ENCODE data around the gene MAST4. TPM values are rescaled to one million over a fixed set of nuclear protein-coding genes. Genes with fewer than 3 reads are reported as not detected.

Gene MAST4
- total and polyA plus RNA-seq, 4 donors: 3.7 to 9.5 (median 6.5) TPM

DNA sequence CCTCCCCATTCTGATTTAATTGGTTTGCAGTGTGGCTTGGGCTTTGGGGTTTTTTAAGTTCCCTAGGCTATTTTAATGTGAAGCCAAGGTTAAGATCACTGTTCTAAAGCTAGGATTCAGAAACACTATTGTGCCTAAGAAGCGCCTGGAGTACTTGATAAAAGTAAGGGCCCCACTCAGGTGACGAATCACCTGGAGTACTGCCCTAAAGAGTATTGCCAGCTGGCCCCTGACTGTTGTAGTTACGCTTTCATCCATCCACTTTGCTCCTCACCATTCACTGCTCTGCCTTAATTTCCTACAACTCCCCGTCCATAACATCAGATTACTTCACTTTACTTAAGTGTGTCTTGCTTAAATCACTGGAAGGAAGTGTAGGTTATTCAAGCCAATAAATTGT lies 481.1 kb downstream of the MAST4 start (continued):
- TF ChIP-seq, protein P1, sequence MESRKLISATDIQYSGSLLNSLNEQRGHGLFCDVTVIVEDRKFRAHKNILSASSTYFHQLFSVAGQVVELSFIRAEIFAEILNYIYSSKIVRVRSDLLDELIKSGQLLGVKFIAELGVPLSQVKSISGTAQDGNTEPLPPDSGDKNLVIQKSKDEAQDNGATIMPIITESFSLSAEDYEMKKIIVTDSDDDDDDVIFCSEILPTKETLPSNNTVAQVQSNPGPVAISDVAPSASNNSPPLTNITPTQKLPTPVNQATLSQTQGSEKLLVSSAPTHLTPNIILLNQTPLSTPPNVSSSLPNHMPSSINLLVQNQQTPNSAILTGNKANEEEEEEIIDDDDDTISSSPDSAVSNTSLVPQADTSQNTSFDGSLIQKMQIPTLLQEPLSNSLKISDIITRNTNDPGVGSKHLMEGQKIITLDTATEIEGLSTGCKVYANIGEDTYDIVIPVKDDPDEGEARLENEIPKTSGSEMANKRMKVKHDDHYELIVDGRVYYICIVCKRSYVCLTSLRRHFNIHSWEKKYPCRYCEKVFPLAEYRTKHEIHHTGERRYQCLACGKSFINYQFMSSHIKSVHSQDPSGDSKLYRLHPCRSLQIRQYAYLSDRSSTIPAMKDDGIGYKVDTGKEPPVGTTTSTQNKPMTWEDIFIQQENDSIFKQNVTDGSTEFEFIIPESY (IDR thresholded peaks at IDR 0.05): no peak
- TF ChIP-seq, protein P2, sequence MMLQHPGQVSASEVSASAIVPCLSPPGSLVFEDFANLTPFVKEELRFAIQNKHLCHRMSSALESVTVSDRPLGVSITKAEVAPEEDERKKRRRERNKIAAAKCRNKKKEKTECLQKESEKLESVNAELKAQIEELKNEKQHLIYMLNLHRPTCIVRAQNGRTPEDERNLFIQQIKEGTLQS (IDR thresholded peaks at IDR 0.05): no peak
- no peak for TF ChIP-seq RXRA (IDR thresholded peaks at IDR 0.05)
- no peak for TF ChIP-seq HNF4A (conservative IDR thresholded peaks at IDR 0.05)
- TF ChIP-seq, protein P3, sequence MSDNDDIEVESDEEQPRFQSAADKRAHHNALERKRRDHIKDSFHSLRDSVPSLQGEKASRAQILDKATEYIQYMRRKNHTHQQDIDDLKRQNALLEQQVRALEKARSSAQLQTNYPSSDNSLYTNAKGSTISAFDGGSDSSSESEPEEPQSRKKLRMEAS (IDR thresholded peaks at IDR 0.05): no peak
- TF ChIP-seq RAD21 (IDR thresholded peaks at IDR 0.05): no peak
- no peak for TF ChIP-seq FOXA2 (IDR thresholded peaks at IDR 0.05)
- no peak for TF ChIP-seq FOXA1 (IDR thresholded peaks at IDR 0.05)

DNA sequence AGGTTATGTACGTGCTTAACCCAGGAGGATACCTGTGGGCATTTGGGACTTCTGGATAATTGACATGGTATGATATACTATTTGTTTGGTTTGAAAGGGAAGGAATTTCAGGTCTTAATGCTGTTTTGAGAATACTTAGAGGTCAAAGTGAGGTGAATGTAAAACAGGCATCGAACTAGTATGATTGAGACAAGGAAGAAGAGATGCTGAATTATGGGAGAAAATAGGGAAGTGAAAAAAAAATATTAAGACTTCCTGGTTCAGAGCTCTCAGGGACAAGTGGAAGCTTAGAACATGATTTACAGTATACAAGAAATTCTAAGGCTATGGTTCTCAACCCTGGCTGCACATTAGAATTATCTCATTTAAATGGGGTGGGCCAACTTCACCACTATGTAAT lies 485.1 kb downstream of the MAST4 start:
- Histone ChIP-seq H3K27me3 (ENCODE audit: control insufficient read depth in 4 of 4, insufficient read depth in 4 of 4, low read length in 3 of 4) (no peaks in the 10 kb centered on the region), H3K27ac (ENCODE audit: low read depth in 1 of 2, low read length in 2 of 2) (no peak overlapping the region), H3K9ac (ENCODE audit: low read depth in 1 of 2, low read length in 2 of 2) (no peak overlapping the region), H3K36me3 (ENCODE audit: control insufficient read depth in 4 of 4, insufficient read depth in 3 of 4, low read depth in 1 of 4, low read length in 3 of 4) (no peaks in the 10 kb centered on the region), H3K9me3 (ENCODE audit: control insufficient read depth in 4 of 4, low read length in 3 of 4) (no peaks in the 10 kb centered on the region), H3K4me3 (ENCODE audit: low read depth in 1 of 3, low read length in 3 of 3) (no peak overlapping the region), H3K4me1 (ENCODE audit: control insufficient read depth in 4 of 4, insufficient read depth in 4 of 4, low read length in 3 of 4) (peaks cover 0 to 11% (median 6%) of the 10 kb centered on the region in 4 donors)
- TF ChIP-seq GABPA (IDR thresholded peaks at IDR 0.05 in 1 of 2, conservative IDR thresholded peaks at IDR 0.05 in 1 of 2) (no peak), HNF4A (conservative IDR thresholded peaks at IDR 0.05) (no peak), YY1 (IDR thresholded peaks at IDR 0.05) (no peak), RXRA (IDR thresholded peaks at IDR 0.05) (no peak), FOXA2 (IDR thresholded peaks at IDR 0.05) (no peak), NR2F2 (IDR thresholded peaks at IDR 0.05) (no peak), JUND (IDR thresholded peaks at IDR 0.05) (no peak), TAF1 (conservative IDR thresholded peaks at IDR 0.05) (no peak)
- TF ChIP-seq, protein P4, sequence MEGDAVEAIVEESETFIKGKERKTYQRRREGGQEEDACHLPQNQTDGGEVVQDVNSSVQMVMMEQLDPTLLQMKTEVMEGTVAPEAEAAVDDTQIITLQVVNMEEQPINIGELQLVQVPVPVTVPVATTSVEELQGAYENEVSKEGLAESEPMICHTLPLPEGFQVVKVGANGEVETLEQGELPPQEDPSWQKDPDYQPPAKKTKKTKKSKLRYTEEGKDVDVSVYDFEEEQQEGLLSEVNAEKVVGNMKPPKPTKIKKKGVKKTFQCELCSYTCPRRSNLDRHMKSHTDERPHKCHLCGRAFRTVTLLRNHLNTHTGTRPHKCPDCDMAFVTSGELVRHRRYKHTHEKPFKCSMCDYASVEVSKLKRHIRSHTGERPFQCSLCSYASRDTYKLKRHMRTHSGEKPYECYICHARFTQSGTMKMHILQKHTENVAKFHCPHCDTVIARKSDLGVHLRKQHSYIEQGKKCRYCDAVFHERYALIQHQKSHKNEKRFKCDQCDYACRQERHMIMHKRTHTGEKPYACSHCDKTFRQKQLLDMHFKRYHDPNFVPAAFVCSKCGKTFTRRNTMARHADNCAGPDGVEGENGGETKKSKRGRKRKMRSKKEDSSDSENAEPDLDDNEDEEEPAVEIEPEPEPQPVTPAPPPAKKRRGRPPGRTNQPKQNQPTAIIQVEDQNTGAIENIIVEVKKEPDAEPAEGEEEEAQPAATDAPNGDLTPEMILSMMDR (IDR thresholded peaks at IDR 0.05; ENCODE audit: low read depth, low read length, missing input control): no peak
- TF ChIP-seq, protein P2 (IDR thresholded peaks at IDR 0.05): no peak
- DNase-seq (ENCODE audit: low spot score): no peak
- WGBS: 90% methylated on average over 2 of the region's 2 CpGs

DNA sequence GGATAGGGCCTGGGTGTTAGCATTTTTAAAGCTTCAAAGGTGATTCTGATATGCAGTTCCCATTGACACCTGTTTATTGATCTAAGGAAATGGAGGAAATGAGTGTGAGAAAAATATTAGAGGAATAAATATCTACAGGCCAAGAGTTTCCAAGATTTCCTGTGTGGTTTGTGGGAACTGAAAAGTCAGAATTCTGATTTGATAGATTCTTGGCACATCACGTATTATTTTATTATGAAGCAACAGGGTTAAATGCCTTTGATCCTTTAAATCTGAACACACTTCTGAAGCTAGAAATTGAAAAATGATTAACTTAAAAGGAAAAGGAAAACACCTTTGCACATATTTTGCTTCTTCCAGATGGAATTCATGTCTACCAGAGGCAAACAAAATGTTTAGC lies 486.7 kb downstream of the MAST4 start:
- Histone ChIP-seq H3K27me3 (ENCODE audit: control insufficient read depth in 4 of 4, insufficient read depth in 4 of 4, low read length in 3 of 4) (no peaks in the 10 kb centered on the region), H3K4me3 (ENCODE audit: low read depth in 1 of 3, low read length in 3 of 3) (no peak overlapping the region), H3K4me1 (ENCODE audit: control insufficient read depth in 4 of 4, insufficient read depth in 4 of 4, low read length in 3 of 4) (peaks cover 0 to 11% (median 6%) of the 10 kb centered on the region in 4 donors), H3K36me3 (ENCODE audit: control insufficient read depth in 4 of 4, insufficient read depth in 3 of 4, low read depth in 1 of 4, low read length in 3 of 4) (no peaks in the 10 kb centered on the region), H3K9ac (ENCODE audit: low read depth in 1 of 2, low read length in 2 of 2) (no peak overlapping the region), H3K9me3 (ENCODE audit: control insufficient read depth in 4 of 4, low read length in 3 of 4) (no peaks in the 10 kb centered on the region), H3K27ac (ENCODE audit: low read depth in 1 of 2, low read length in 2 of 2) (no peak overlapping the region)
- DNase-seq (ENCODE audit: low spot score): no peak
- TF ChIP-seq, protein P2 (IDR thresholded peaks at IDR 0.05): no peak
- TF ChIP-seq JUND (IDR thresholded peaks at IDR 0.05) (no peak), FOXA1 (IDR thresholded peaks at IDR 0.05) (no peak), HNF4A (conservative IDR thresholded peaks at IDR 0.05) (no peak), RXRA (IDR thresholded peaks at IDR 0.05) (no peak), GABPA (IDR thresholded peaks at IDR 0.05 in 1 of 2, conservative IDR thresholded peaks at IDR 0.05 in 1 of 2) (no peak), SP1 (IDR thresholded peaks at IDR 0.05) (no peak), YY1 (IDR thresholded peaks at IDR 0.05) (no peak), EGR1 (IDR thresholded peaks at IDR 0.05; ENCODE audit: low read depth in 2 of 2) (no peak), TAF1 (conservative IDR thresholded peaks at IDR 0.05) (no peak), RAD21 (IDR thresholded peaks at IDR 0.05) (no peak), HNF4G (IDR thresholded peaks at IDR 0.05) (no peak)
- TF ChIP-seq, protein P1 (IDR thresholded peaks at IDR 0.05): no peak
- TF ChIP-seq, protein P3 (IDR thresholded peaks at IDR 0.05): no peak
- TF ChIP-seq, protein P5, sequence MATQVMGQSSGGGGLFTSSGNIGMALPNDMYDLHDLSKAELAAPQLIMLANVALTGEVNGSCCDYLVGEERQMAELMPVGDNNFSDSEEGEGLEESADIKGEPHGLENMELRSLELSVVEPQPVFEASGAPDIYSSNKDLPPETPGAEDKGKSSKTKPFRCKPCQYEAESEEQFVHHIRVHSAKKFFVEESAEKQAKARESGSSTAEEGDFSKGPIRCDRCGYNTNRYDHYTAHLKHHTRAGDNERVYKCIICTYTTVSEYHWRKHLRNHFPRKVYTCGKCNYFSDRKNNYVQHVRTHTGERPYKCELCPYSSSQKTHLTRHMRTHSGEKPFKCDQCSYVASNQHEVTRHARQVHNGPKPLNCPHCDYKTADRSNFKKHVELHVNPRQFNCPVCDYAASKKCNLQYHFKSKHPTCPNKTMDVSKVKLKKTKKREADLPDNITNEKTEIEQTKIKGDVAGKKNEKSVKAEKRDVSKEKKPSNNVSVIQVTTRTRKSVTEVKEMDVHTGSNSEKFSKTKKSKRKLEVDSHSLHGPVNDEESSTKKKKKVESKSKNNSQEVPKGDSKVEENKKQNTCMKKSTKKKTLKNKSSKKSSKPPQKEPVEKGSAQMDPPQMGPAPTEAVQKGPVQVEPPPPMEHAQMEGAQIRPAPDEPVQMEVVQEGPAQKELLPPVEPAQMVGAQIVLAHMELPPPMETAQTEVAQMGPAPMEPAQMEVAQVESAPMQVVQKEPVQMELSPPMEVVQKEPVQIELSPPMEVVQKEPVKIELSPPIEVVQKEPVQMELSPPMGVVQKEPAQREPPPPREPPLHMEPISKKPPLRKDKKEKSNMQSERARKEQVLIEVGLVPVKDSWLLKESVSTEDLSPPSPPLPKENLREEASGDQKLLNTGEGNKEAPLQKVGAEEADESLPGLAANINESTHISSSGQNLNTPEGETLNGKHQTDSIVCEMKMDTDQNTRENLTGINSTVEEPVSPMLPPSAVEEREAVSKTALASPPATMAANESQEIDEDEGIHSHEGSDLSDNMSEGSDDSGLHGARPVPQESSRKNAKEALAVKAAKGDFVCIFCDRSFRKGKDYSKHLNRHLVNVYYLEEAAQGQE (IDR thresholded peaks at IDR 0.05): no peak
- 26% methylated on average over 1 of the region's 1 CpG for WGBS

Data from liver (tissue), 9 donors.